A673 (cell line): ENCODE results near the gene CA7. TPM values are rescaled to one million over a fixed set of nuclear protein-coding genes. Genes with fewer than 3 reads are reported as not detected.

Source experiments
- BruUV-seq: library from RNA; stranded (reverse); fragments of 400-500 nt; replicated peaks from 2 replicates; lab custom pipeline; 2021; lab: Mats Ljungman, UMichigan
- CTCF ChIA-PET: fragments of 300-600 bp; sonication (Branson Sonifier 250); formaldehyde crosslinking; loops from one replicate; lab custom pipeline; 2022; ENCODE audit warnings: antibody characterized with exemption; lab: Charles Lee
- POLR2A ChIA-PET: fragments of 300-600 bp; sonication (Branson Sonifier 250); formaldehyde crosslinking; loops from one replicate; lab custom pipeline; 2022; ENCODE audit warnings: antibody characterized with exemption; ENCODE audit not compliant: low non-redundant PET; lab: Charles Lee
- DNase-seq: peaks from one replicate; pipeline ENCODE4 v3.0.0-alpha.2; 2015; ENCODE audit warnings: low spot score
- H3K27ac ChIP-seq: fragments of 200-600 bp; sonication (generic); 2 replicates; pipeline ENCODE4 v1.5.1; 2016; ENCODE audit warnings: mixed run types, low read depth, mild to moderate bottlenecking, mixed read lengths, antibody characterized with exemption, low read length; ENCODE audit not compliant: poor library complexity, severe bottlenecking
- H3K27me3 ChIP-seq: fragments of 200-600 bp; sonication (generic); replicated peaks from 2 replicates; pipeline ENCODE4 v1.6.1; 2017; ENCODE audit warnings: mixed run types, low read depth, mild to moderate bottlenecking, mixed read lengths, antibody characterized with exemption, low read length; ENCODE audit not compliant: insufficient read depth, poor library complexity
- H3K36me3 ChIP-seq: fragments of 200-600 bp; sonication (generic); 2 replicates; pipeline ENCODE4 v1.6.1; 2016; ENCODE audit warnings: mixed run types, mild to moderate bottlenecking, mixed read lengths, antibody characterized with exemption, low read length; ENCODE audit not compliant: insufficient read depth, poor library complexity, severe bottlenecking
- H3K4me1 ChIP-seq: fragments of 200-600 bp; sonication (generic); 2 replicates; pipeline ENCODE4 v1.6.1; 2017; ENCODE audit warnings: mixed run types, mild to moderate bottlenecking, mixed read lengths, antibody characterized with exemption, low read length; ENCODE audit not compliant: insufficient read depth, poor library complexity, severe bottlenecking
- H3K4me3 ChIP-seq: fragments of 200-600 bp; sonication (generic); 2 replicates; pipeline ENCODE4 v1.5.1; 2016; ENCODE audit warnings: low read depth, mixed run types, mild to moderate bottlenecking, mixed read lengths, low read length; ENCODE audit not compliant: poor library complexity, severe bottlenecking
- H3K9me3 ChIP-seq: fragments of 200-600 bp; sonication (generic); 2 replicates; pipeline ENCODE4 v1.6.1; 2016; ENCODE audit warnings: mixed run types, low read depth, mild to moderate bottlenecking, mixed read lengths, antibody characterized with exemption, low read length; ENCODE audit not compliant: poor library complexity, severe bottlenecking
- EZH2 ChIP-seq: fragments of 200-600 bp; sonication (generic); IDR thresholded peaks from 2 replicates; pipeline ENCODE4 v1.6.1; 2017; ENCODE audit warnings: borderline replicate concordance, low read depth, mild to moderate bottlenecking, mixed read lengths, antibody characterized with exemption, low read length; ENCODE audit not compliant: poor library complexity, severe bottlenecking
- intact Hi-C: fragments of 100-400 bp; cut with micrococcal nuclease; formaldehyde crosslinking; loops from one replicate; pipeline ENCODE4 v1.10.0; 2022; ENCODE audit not compliant: unreplicated experiment
- total RNA-seq: library from RNA; stranded (reverse); gene quantifications from 2 replicates; pipeline ENCODE4 v1.2.3, GENCODE V29; 2021
- TF ChIP-seq, protein P1 (sequence below): fragments of 300-800, 200-600 bp; sonication (generic); conservative IDR thresholded peaks from 2 replicates; pipeline ENCODE4 v1.5.1; 2017; ENCODE audit warnings: low read depth, mild to moderate bottlenecking, antibody characterized with exemption, low read length, moderate library complexity, mixed read lengths

The CA7 gene
- total RNA-seq, 1 experiment from 2014 or later = not detected

DNA sequence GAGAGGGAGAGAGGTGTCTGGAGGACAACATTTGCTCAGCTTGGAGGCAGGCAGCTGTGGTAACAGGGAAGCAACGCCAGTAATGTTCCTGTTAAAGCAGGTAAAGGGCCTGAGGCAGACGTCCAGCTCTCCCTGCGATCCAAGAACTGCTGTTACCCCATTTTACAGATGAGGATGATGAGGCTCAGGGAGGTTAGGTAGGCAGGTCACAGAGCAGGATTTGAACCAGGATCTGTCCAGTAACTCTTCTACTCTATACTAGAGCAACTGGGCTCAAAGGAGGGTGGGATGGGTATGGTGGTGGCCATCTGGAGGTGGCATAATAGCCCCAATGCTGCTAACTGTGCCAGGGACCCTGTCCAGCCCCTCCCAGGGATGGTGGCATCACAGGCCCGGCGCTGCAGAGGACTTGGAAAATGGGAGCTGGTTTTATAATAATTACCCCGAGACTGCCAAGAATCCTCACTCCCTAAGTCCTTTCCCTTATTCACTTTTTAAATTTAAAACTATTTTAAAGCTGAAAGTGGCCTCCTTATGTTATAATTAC lies 12.0 kb downstream of the CA7 start:
- no TSS peak for BruUV-seq
- Histone ChIP-seq H3K36me3 (no peaks in the 10 kb centered on the region), H3K27ac (no peak overlapping the region), H3K9me3 (no peaks in the 10 kb centered on the region), H3K4me3 (no peak overlapping the region), H3K27me3 (no peaks in the 10 kb centered on the region), H3K4me1 (peaks cover 24% of the 10 kb centered on the region)
- POLR2A ChIA-PET = no interaction called here
- intact Hi-C loops = no loop called here
- CTCF ChIA-PET = interaction anchor here (0.6 to 2.0 kb wide), 2 partner anchors 12 to 14 kb away, joined by 5 to 8 read pairs; no protein-coding TSS in a partner anchor
- DNase-seq = no peak
- TF ChIP-seq EZH2 = no peak
- TF ChIP-seq, protein P1, sequence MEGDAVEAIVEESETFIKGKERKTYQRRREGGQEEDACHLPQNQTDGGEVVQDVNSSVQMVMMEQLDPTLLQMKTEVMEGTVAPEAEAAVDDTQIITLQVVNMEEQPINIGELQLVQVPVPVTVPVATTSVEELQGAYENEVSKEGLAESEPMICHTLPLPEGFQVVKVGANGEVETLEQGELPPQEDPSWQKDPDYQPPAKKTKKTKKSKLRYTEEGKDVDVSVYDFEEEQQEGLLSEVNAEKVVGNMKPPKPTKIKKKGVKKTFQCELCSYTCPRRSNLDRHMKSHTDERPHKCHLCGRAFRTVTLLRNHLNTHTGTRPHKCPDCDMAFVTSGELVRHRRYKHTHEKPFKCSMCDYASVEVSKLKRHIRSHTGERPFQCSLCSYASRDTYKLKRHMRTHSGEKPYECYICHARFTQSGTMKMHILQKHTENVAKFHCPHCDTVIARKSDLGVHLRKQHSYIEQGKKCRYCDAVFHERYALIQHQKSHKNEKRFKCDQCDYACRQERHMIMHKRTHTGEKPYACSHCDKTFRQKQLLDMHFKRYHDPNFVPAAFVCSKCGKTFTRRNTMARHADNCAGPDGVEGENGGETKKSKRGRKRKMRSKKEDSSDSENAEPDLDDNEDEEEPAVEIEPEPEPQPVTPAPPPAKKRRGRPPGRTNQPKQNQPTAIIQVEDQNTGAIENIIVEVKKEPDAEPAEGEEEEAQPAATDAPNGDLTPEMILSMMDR = no peak

DNA sequence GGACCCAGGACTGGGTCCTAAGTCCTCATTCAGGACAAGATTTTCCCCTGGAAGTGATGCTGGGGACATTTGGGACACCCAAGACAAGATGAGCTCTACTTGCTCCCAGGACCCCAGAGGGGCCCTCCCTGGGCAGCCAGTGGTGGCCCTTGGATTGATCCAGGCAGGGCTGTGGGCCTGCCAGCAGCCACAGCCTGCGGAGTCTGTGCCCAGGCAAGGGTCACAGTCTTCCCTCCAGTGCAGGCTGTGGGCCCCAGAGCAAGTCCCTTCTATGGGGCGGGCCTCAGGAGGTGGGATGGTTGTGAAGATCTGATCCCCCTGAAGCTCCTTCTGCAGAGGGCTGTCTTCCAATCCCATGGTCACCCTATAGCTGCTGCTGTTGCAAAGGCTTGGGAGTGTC lies 12.6 kb downstream of the CA7 start:
- Histone ChIP-seq H3K4me3 (no peak overlapping the region), H3K36me3 (no peaks in the 10 kb centered on the region), H3K9me3 (no peaks in the 10 kb centered on the region), H3K27ac (no peak overlapping the region), H3K4me1 (peaks cover 25% of the 10 kb centered on the region), H3K27me3 (no peaks in the 10 kb centered on the region)
- POLR2A ChIA-PET = no interaction called here
- no peak for DNase-seq
- intact Hi-C loops = no loop called here
- no TSS peak for BruUV-seq
- TF ChIP-seq EZH2 = no peak
- TF ChIP-seq, protein P1 = no peak
- CTCF ChIA-PET = interaction anchor here (0.6 kb wide), 1 partner anchor 13 kb away, joined by 5 read pairs; no protein-coding TSS in a partner anchor

DNA sequence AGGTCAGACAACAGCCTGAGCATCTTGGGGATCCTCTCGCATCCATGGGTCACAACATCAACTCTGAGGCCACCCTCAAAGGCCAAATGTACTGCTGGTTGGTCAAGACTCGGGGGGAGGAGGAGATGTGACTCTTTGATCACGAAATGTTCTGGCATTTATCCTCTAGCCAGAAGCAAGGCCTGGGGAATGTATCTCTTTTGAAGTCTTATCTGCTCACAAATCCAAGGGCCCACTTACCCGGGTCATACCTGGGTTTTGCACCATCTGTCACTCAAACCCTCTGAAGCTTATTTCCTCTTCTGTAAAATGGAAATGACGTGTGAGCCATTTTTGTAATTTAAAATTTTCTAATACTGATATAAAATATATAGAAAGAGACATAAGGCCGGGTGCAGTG lies 13.2 kb downstream of the CA7 start:
- Histone ChIP-seq H3K27ac (no peak overlapping the region), H3K4me1 (peaks cover 25% of the 10 kb centered on the region), H3K36me3 (no peaks in the 10 kb centered on the region), H3K9me3 (no peaks in the 10 kb centered on the region), H3K4me3 (no peak overlapping the region), H3K27me3 (no peaks in the 10 kb centered on the region)
- intact Hi-C loops = no loop called here
- DNase-seq = no peak
- ChIA-PET CTCF (no interaction called here), POLR2A (no interaction called here)
- TF ChIP-seq, protein P1 = no peak
- BruUV-seq = no TSS peak
